Body of pancreas (tissue), 4 donors: ENCODE results near the gene PPP1R12A. TPM values are rescaled to one million over a fixed set of nuclear protein-coding genes. Genes with fewer than 3 reads are reported as not detected.

Experiments
- ATAC-seq: fragments of 150-250 bp; one replicate; pipeline ENCODE4 v1.9.1; 2016
- DNase-seq, 4 donors: peaks; one replicate each; pipeline ENCODE4 v3.0.0-alpha.2; 2019
- H3K27ac ChIP-seq, 4 donors: fragments of 200-600 bp; sonication (generic); 1 replicate in 3 of 4; 2 replicates in 1 of 4; pipeline versions ENCODE4 v1.5.1 to v1.6.1; 2016 to 2019; ENCODE audit warnings: mild to moderate bottlenecking in 1 of 4, mixed read lengths in 1 of 4, moderate library complexity in 1 of 4
- H3K27me3 ChIP-seq, 2 donors: fragments of 200-600 bp; sonication (generic); one replicate each; pipeline ENCODE4 v1.6.0; 2016; ENCODE audit warnings: mild to moderate bottlenecking in 1 of 2
- H3K36me3 ChIP-seq, 2 donors: fragments of 200-600 bp; sonication (generic); replicated peaks in 1 of 2; 2 replicates each; pipeline ENCODE4 v1.5.1; 2016; ENCODE audit warnings: low read depth in 2 of 2; ENCODE audit not compliant: insufficient read depth in 1 of 2
- H3K4me1 ChIP-seq: fragments of 200-600 bp; sonication (generic); one replicate; pipeline ENCODE4 v1.6.0; 2016
- H3K4me3 ChIP-seq, 2 donors: fragments of 200-600 bp; sonication (generic); 1 replicate in 1 of 2; 2 replicates in 1 of 2; pipeline ENCODE4 v1.5.1; 2016 to 2019
- H3K9me3 ChIP-seq, 3 donors: fragments of 200-600 bp; sonication (generic); 1 replicate in 2 of 3; 2 replicates in 1 of 3; pipeline ENCODE4 v1.5.1; 2016
- CTCF ChIP-seq, 7 experiments: fragments of 450-650 bp in 4 of 7; fragments of 200-600 bp in 3 of 7; sonication (generic) in 3 of 7; IDR thresholded peaks; one replicate each; pipeline ENCODE4 v1.5.1; 2016 to 2019; ENCODE audit warnings: antibody characterized with exemption in 7 of 7
- POLR2A ChIP-seq, 3 donors: fragments of 450-650 bp; IDR thresholded peaks; one replicate each; pipeline ENCODE4 v1.6.1; 2016; ENCODE audit warnings: antibody characterized with exemption in 3 of 3, mild to moderate bottlenecking in 2 of 3
- WGBS, 2 donors: methylation state at CpG; one replicate each; pipeline ENCODE4 v1.1.5; 2017; 5-methylcytosine and 5-hydroxymethylcytosine counted together
- intact Hi-C: fragments of 100-400 bp; cut with DNase I; formaldehyde crosslinking; loops from one replicate; pipeline ENCODE4 v1.15.1; 2023
- small RNA-seq: library from RNA; depleted of rRNA; stranded (forward); fragments of <200 nt; gene quantifications from one replicate; pipeline ENCODE3, GENCODE V24; 2016
- total RNA-seq, 2 donors: library from RNA; depleted of rRNA; stranded (reverse); fragments of >200 nt; gene quantifications; one replicate each; pipeline ENCODE4 v1.1.0, GENCODE V29; 2016

Gene PPP1R12A
- total RNA-seq, 2 donors from 2014 or later, result 45.4 to 65.6 TPM

- DNase-seq, result peak; percentile 40 to 65 (median 56)
- no peaks in the 10 kb centered on the region for H3K27me3 ChIP-seq
- no peak overlapping the region for H3K4me3 ChIP-seq
- H3K36me3 ChIP-seq, result no peaks in the 10 kb centered on the region
- no peak for ATAC-seq
- no peaks in the 10 kb centered on the region for H3K4me1 ChIP-seq
- TF ChIP-seq POLR2A (IDR thresholded peaks at IDR 0.05) (no peak), CTCF (IDR thresholded peaks at IDR 0.05) (peak; percentile 50 to 72 (median 66))
- no peak overlapping the region for H3K27ac ChIP-seq
- no peaks in the 10 kb centered on the region for H3K9me3 ChIP-seq
- 6 to 7% methylated on average over 4 of the region's 4 CpGs for WGBS, 2 donors
- intact Hi-C loops, result no loop called here
Observed at GRCh38 chr12:79737875-79738718, 196.8 kb downstream of the PPP1R12A start.

- intact Hi-C loops, result no loop called here
- TF ChIP-seq CTCF (IDR thresholded peaks at IDR 0.05) (no peak), POLR2A (IDR thresholded peaks at IDR 0.05) (no peak)
- DNase-seq, result no peak
Observed at GRCh38 chr12:79732638-79733037, 202.3 kb downstream of the PPP1R12A start.

GRCh38 chr12:79725987-79726386 lies 208.9 kb downstream of the PPP1R12A start:
- ATAC-seq, result no peak
- Histone ChIP-seq H3K9me3 (no peaks in the 10 kb centered on the region), H3K27ac (no peak overlapping the region), H3K36me3 (no peaks in the 10 kb centered on the region), H3K4me3 (no peak overlapping the region), H3K27me3 (no peaks in the 10 kb centered on the region), H3K4me1 (no peaks in the 10 kb centered on the region)
- 96 to 100% methylated on average over 1 of the region's 1 CpG for WGBS, 2 donors
- intact Hi-C loops, result no loop called here
- no peak for DNase-seq
- TF ChIP-seq POLR2A (IDR thresholded peaks at IDR 0.05) (no peak), CTCF (IDR thresholded peaks at IDR 0.05) (no peak)

More at GRCh38 chr12:79732638-79733037, 202.3 kb downstream of the PPP1R12A start:
- no peaks in the 10 kb centered on the region for H3K4me1 ChIP-seq
- H3K36me3 ChIP-seq, result no peaks in the 10 kb centered on the region
- no peak overlapping the region for H3K27ac ChIP-seq
- ATAC-seq, result no peak
- no peaks in the 10 kb centered on the region for H3K9me3 ChIP-seq
- H3K27me3 ChIP-seq, result no peaks in the 10 kb centered on the region
- H3K4me3 ChIP-seq, result no peak overlapping the region

Small RNAs within 50 kb of the gene (small RNA-seq; reads per million reads assigned to genes)
- gene RNA5SP363, result not detected

Other genes with a start within 250 kb of the PPP1R12A start
- gene PAWR, start 244.1 kb downstream of the PPP1R12A start, total RNA-seq, result 10 to 100 TPM; 19.8 to 49.0 TPM
- gene OTOGL, start 164.4 kb upstream of the PPP1R12A start, total RNA-seq, result under 1 TPM; 0.26 to 0.33 TPM